PC-9 (cell line): ENCODE data around the gene KRT38. TPM values are rescaled to one million over a fixed set of nuclear protein-coding genes. Genes with fewer than 3 reads are reported as not detected.

Experiments
- BruUV-seq: library from RNA; stranded (reverse); fragments of 400-500 nt; replicated peaks from 2 replicates; lab custom pipeline; 2021; lab: Mats Ljungman, UMichigan
- CTCF ChIA-PET: fragments of 300-600 bp; sonication (Branson Sonifier 250); formaldehyde crosslinking; loops from one replicate; lab custom pipeline; 2022; ENCODE audit warnings: antibody characterized with exemption; lab: Charles Lee
- POLR2A ChIA-PET: fragments of 300-600 bp; sonication (Branson Sonifier 250); formaldehyde crosslinking; loops from one replicate; lab custom pipeline; 2022; ENCODE audit warnings: antibody characterized with exemption; ENCODE audit not compliant: unreplicated experiment; lab: Charles Lee
- DNase-seq, 2 experiments: peaks; one replicate each; pipeline versions ENCODE4 v3.0.0 to v3.0.0-alpha.2; 2015 to 2022; ENCODE audit warnings: mixed read lengths in 1 of 2
- H2AFZ ChIP-seq: fragments of 200-600 bp; sonication (generic); 2 replicates; pipeline ENCODE4 v1.8.1; 2017; ENCODE audit warnings: antibody characterized with exemption
- H3F3A ChIP-seq: fragments of 200-600 bp; sonication (generic); 2 replicates; pipeline ENCODE4 v1.8.1; 2017; ENCODE audit warnings: antibody characterized with exemption, mild to moderate bottlenecking, low read depth; ENCODE audit not compliant: insufficient read depth
- H3K27ac ChIP-seq: fragments of 200-600 bp; sonication (generic); 2 replicates; pipeline ENCODE4 v1.6.1; 2016; ENCODE audit warnings: mixed run types
- H3K27me3 ChIP-seq: fragments of 200-600 bp; sonication (generic); 2 replicates; pipeline ENCODE4 v1.6.1; 2016; ENCODE audit warnings: low read depth, mixed run types; ENCODE audit not compliant: insufficient read depth
- H3K36me3 ChIP-seq: fragments of 200-600 bp; sonication (generic); 2 replicates; pipeline ENCODE4 v1.6.1; 2016; ENCODE audit warnings: low read depth, mixed run types
- H3K4me1 ChIP-seq: fragments of 200-600 bp; sonication (generic); replicated peaks from 2 replicates; pipeline ENCODE4 v1.6.1; 2016; ENCODE audit warnings: mixed run types; ENCODE audit not compliant: insufficient read depth
- H3K4me2 ChIP-seq: fragments of 200-600 bp; sonication (generic); 2 replicates; pipeline ENCODE4 v1.6.1; 2017; ENCODE audit warnings: mixed run types
- H3K4me3 ChIP-seq: fragments of 200-600 bp; sonication (generic); 2 replicates; pipeline ENCODE4 v1.6.1; 2016; ENCODE audit warnings: mixed run types
- H3K79me2 ChIP-seq: fragments of 200-600 bp; sonication (generic); 2 replicates; pipeline ENCODE4 v1.6.1; 2017; ENCODE audit warnings: low read depth, mixed run types
- H3K9me2 ChIP-seq: fragments of 200-600 bp; sonication (generic); 2 replicates; pipeline ENCODE4 v1.8.1; 2017; ENCODE audit warnings: mild to moderate bottlenecking; ENCODE audit not compliant: insufficient read depth
- H3K9me3 ChIP-seq: fragments of 200-600 bp; sonication (generic); 2 replicates; pipeline ENCODE4 v1.8.1; 2016; ENCODE audit warnings: low read depth; ENCODE audit not compliant: insufficient read depth
- H4K20me1 ChIP-seq: fragments of 200-600 bp; sonication (generic); 2 replicates; pipeline ENCODE4 v1.8.1; 2017; ENCODE audit not compliant: insufficient read depth
- EZH2 ChIP-seq: fragments of 200-600 bp; sonication (generic); IDR thresholded peaks from 2 replicates; pipeline ENCODE4 v1.8.0; 2017; ENCODE audit warnings: antibody characterized with exemption, low read depth
- intact Hi-C: fragments of 100-400 bp; cut with micrococcal nuclease; formaldehyde crosslinking; loops from one replicate; pipeline ENCODE4 v1.10.0; 2022; ENCODE audit not compliant: unreplicated experiment
- total RNA-seq: library from RNA; stranded (reverse); gene quantifications from 2 replicates; pipeline ENCODE4 v1.2.3, GENCODE V29; 2021
- TF ChIP-seq, protein P1 (sequence below): fragments of 200-600 bp; sonication (generic); conservative IDR thresholded peaks from 2 replicates; pipeline ENCODE4 v1.6.1; 2017; ENCODE audit warnings: mixed run types, antibody characterized with exemption, mild to moderate bottlenecking, moderate library complexity

Gene KRT38
- total RNA-seq, 1 experiment from 2014 or later, result not detected

- Histone ChIP-seq H3K36me3 (no peaks in the 10 kb centered on the region), H3K4me2 (no peak overlapping the region), H3K4me1 (no peaks in the 10 kb centered on the region), H3K27ac (no peak overlapping the region), H3F3A (no peaks in the 10 kb centered on the region), H2AFZ (no peak overlapping the region), H4K20me1 (no peaks in the 10 kb centered on the region), H3K9me2 (no peaks in the 10 kb centered on the region; the same call in 1 of the 2 replicates), H3K79me2 (no peaks in the 10 kb centered on the region), H3K9me3 (no peaks in the 10 kb centered on the region), H3K4me3 (no peak overlapping the region), H3K27me3 (no peaks in the 10 kb centered on the region)
- TF ChIP-seq EZH2, result no peak
- TF ChIP-seq, protein P1, sequence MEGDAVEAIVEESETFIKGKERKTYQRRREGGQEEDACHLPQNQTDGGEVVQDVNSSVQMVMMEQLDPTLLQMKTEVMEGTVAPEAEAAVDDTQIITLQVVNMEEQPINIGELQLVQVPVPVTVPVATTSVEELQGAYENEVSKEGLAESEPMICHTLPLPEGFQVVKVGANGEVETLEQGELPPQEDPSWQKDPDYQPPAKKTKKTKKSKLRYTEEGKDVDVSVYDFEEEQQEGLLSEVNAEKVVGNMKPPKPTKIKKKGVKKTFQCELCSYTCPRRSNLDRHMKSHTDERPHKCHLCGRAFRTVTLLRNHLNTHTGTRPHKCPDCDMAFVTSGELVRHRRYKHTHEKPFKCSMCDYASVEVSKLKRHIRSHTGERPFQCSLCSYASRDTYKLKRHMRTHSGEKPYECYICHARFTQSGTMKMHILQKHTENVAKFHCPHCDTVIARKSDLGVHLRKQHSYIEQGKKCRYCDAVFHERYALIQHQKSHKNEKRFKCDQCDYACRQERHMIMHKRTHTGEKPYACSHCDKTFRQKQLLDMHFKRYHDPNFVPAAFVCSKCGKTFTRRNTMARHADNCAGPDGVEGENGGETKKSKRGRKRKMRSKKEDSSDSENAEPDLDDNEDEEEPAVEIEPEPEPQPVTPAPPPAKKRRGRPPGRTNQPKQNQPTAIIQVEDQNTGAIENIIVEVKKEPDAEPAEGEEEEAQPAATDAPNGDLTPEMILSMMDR, result no peak
- ChIA-PET CTCF (interaction anchor here (0.5 kb wide), 1 partner anchor 61 kb away, joined by 3 read pairs; no protein-coding TSS in a partner anchor), POLR2A (no interaction called here)
- BruUV-seq, result no TSS peak
- DNase-seq, result no peak
- intact Hi-C loops, result no loop called here
Measured at GRCh38 chr17:41457676-41458075, 16.9 kb upstream of the KRT38 start.

DNA sequence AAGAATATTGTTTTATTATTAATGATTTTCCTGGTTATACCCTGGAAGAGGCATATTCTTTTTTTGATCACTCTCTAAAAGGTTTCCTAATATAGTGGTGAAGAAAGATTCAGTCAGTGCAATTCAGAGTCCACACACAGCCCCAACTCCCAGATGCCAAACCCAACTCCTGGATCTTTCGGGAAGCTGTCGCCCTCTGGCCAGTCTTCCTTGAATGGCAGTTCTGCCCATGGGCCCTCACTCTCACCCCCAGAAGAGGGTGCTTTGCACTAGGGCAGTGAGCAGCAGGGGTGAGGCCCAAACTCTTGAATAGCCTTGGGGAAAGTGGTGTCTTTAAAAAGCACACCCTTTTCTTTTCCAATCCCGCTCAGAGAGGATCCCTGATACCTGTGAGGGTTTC is 15.4 kb upstream of the KRT38 start:
- no peaks in the 10 kb centered on the region for H3K79me2 ChIP-seq
- no peak overlapping the region for H3K27ac ChIP-seq
- CTCF ChIA-PET, result no interaction called here
- H3K4me1 ChIP-seq, result no peaks in the 10 kb centered on the region
- no peak overlapping the region for H3K4me2 ChIP-seq
- H2AFZ ChIP-seq, result no peak overlapping the region
- peak in 1 of 2 experiments; percentile 16 for DNase-seq
- H3K36me3 ChIP-seq, result no peaks in the 10 kb centered on the region
- H3K4me3 ChIP-seq, result no peak overlapping the region
- H3K9me2 ChIP-seq, result no peaks in the 10 kb centered on the region; the same call in 1 of the 2 replicates
- intact Hi-C loops, result no loop called here
- TF ChIP-seq EZH2, result no peak
- TF ChIP-seq, protein P1, result peak; percentile 26; the same call in 1 of the 2 replicates
- POLR2A ChIA-PET, result interaction anchor here (0.5 kb wide), 1 partner anchor 17 kb away, joined by 3 read pairs; no protein-coding TSS in a partner anchor
- no TSS peak for BruUV-seq
- H3K9me3 ChIP-seq, result no peaks in the 10 kb centered on the region
- H3K27me3 ChIP-seq, result no peaks in the 10 kb centered on the region
- no peaks in the 10 kb centered on the region for H3F3A ChIP-seq
- no peaks in the 10 kb centered on the region for H4K20me1 ChIP-seq

- no peak overlapping the region for H3K4me2 ChIP-seq
- ChIA-PET CTCF (no interaction called here), POLR2A (interaction anchor here (0.7 kb wide), 1 partner anchor 195 kb away, joined by 6 read pairs; no protein-coding TSS in a partner anchor)
- TF ChIP-seq, protein P1, result no peak
- TF ChIP-seq EZH2, result no peak
- no peaks in the 10 kb centered on the region for H3K9me3 ChIP-seq
- no peaks in the 10 kb centered on the region for H3K36me3 ChIP-seq
- no peaks in the 10 kb centered on the region; the same call in 1 of the 2 replicates for H3K9me2 ChIP-seq
- no peaks in the 10 kb centered on the region for H3K4me1 ChIP-seq
- no peaks in the 10 kb centered on the region for H3K27me3 ChIP-seq
- DNase-seq, result no peak
- no peaks in the 10 kb centered on the region for H3F3A ChIP-seq
- no peaks in the 10 kb centered on the region for H3K79me2 ChIP-seq
- BruUV-seq, result no TSS peak
- no peak overlapping the region for H3K4me3 ChIP-seq
- H4K20me1 ChIP-seq, result no peaks in the 10 kb centered on the region
- no peak overlapping the region for H3K27ac ChIP-seq
- intact Hi-C loops, result no loop called here
- no peak overlapping the region for H2AFZ ChIP-seq
Measured at GRCh38 chr17:41455236-41455635, 14.5 kb upstream of the KRT38 start.
